OCI-LY1 (cell line): ENCODE data around the gene PLEKHO1.
A peak's percentile ranks its signal among the peaks of the same experiment; 100 is the strongest.

Experiments used
- H2AFZ ChIP-seq: fragments of 200-600 bp; sonication (generic), shearing (Covaris generic); 2 replicates; pipeline ENCODE4 v1.6.0; 2014; ENCODE audit warnings: antibody characterized with exemption, mild to moderate bottlenecking, low read length
- H3F3A ChIP-seq: fragments of 200-600 bp; sonication (generic), shearing (Covaris generic); 2 replicates; pipeline ENCODE4 v1.6.0; 2014; ENCODE audit warnings: mild to moderate bottlenecking, antibody characterized with exemption, low read length, moderate library complexity; ENCODE audit not compliant: insufficient read depth
- H3K27ac ChIP-seq: fragments of 200-600 bp; sonication (generic); 2 replicates; pipeline ENCODE4 v1.5.1; 2014; ENCODE audit warnings: low read length, mixed run types, mild to moderate bottlenecking, low read depth; ENCODE audit not compliant: poor library complexity, severe bottlenecking
- H3K27me3 ChIP-seq: fragments of 200-600 bp; sonication (generic); 2 replicates; pipeline ENCODE4 v1.6.0; 2014; ENCODE audit warnings: antibody characterized with exemption, mild to moderate bottlenecking, low read length, moderate library complexity; ENCODE audit not compliant: insufficient read depth
- H3K36me3 ChIP-seq: fragments of 200-600 bp; sonication (generic); 2 replicates; pipeline ENCODE4 v1.6.1; 2014; ENCODE audit warnings: mild to moderate bottlenecking, antibody characterized with exemption, low read length, moderate library complexity, mixed read lengths; ENCODE audit not compliant: insufficient read depth
- H3K4me1 ChIP-seq: fragments of 200-600 bp; sonication (generic); 2 replicates; pipeline ENCODE4 v1.5.1; 2014; ENCODE audit warnings: mild to moderate bottlenecking, low read length, moderate library complexity; ENCODE audit not compliant: insufficient read depth, severe bottlenecking
- H3K4me2 ChIP-seq: fragments of 200-600 bp; sonication (generic), shearing (Covaris generic); 2 replicates; pipeline ENCODE4 v1.6.1; 2014; ENCODE audit warnings: low read length
- H3K4me3 ChIP-seq: fragments of 200-600 bp; sonication (generic); 2 replicates; pipeline ENCODE4 v1.5.1; 2014; ENCODE audit warnings: low read length, low read depth, mild to moderate bottlenecking, mixed read lengths; ENCODE audit not compliant: poor library complexity, severe bottlenecking
- H3K79me2 ChIP-seq: fragments of 200-600 bp; shearing (Covaris generic); 2 replicates; pipeline ENCODE4 v1.6.1; 2016; ENCODE audit warnings: mixed run types, low read length, mixed read lengths; ENCODE audit not compliant: insufficient read depth
- H3K9ac ChIP-seq: fragments of 200-600 bp; sonication (generic), shearing (Covaris generic); 2 replicates; pipeline ENCODE4 v1.6.1; 2014; ENCODE audit warnings: mild to moderate bottlenecking, low read length, mixed read lengths
- H3K9me2 ChIP-seq: fragments of 200-600 bp; sonication (generic), shearing (Covaris generic); 2 replicates; pipeline ENCODE4 v1.6.1; 2014; ENCODE audit warnings: low read depth, mild to moderate bottlenecking, low read length, mixed read lengths
- H3K9me3 ChIP-seq: fragments of 200-600 bp; shearing (Covaris generic); 2 replicates; pipeline ENCODE4 v1.6.1; 2014; ENCODE audit warnings: low read length, mixed read lengths
- H4K20me1 ChIP-seq: fragments of 200-600 bp; sonication (generic), shearing (Covaris generic); 2 replicates; pipeline ENCODE4 v1.6.0; 2016; ENCODE audit warnings: mild to moderate bottlenecking, low read length; ENCODE audit not compliant: insufficient read depth
- EZH2 ChIP-seq: fragments of 200-600 bp; sonication (generic), shearing (Covaris generic); IDR thresholded peaks from 2 replicates; pipeline ENCODE4 v1.8.0; 2017; ENCODE audit warnings: borderline replicate concordance, mixed run types, mild to moderate bottlenecking, antibody characterized with exemption, low read length, moderate library complexity, mixed read lengths
- TF ChIP-seq, protein P1 (sequence below): fragments of 200-600 bp; sonication (generic), shearing (Covaris generic); IDR thresholded peaks from 2 replicates; pipeline ENCODE4 v1.5.1; 2017; ENCODE audit warnings: mild to moderate bottlenecking, antibody characterized with exemption, low read length, moderate library complexity, mixed read lengths

PLEKHO1 gene

DNA sequence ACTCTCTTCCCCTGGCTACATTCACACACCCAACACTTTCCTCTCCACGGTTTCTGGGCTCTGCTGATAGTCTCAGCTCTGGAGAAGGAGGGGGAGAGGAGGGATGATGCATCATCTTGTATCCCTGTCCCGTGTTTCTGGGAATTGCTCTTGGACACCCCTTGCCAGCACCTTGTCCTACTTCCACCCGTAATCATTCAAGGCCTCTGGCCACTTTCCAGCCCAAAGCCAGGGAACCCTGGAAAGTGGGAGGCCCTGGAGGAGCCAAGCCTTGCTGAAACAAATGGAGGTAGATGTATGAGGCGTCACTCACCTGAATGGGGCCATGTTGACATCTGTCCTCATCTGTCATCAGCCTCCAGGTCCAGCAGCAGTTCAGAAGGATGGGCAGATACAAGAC is 4.4 kb downstream of the PLEKHO1 start:
- no peak overlapping the region for H3K9ac ChIP-seq
- H3K27ac ChIP-seq = no peak overlapping the region
- no peaks in the 10 kb centered on the region for H4K20me1 ChIP-seq
- no peaks in the 10 kb centered on the region for H3K9me2 ChIP-seq
- no peaks in the 10 kb centered on the region for H3K79me2 ChIP-seq
- no peak overlapping the region for H3K4me2 ChIP-seq
- no peaks in the 10 kb centered on the region for H3F3A ChIP-seq
- peaks cover 31% of the 10 kb centered on the region; the same call in 1 of the 2 replicates for H3K36me3 ChIP-seq
- H3K4me1 ChIP-seq = peaks cover 22% of the 10 kb centered on the region
- no peak overlapping the region for H3K4me3 ChIP-seq
- TF ChIP-seq EZH2 = no peak
- TF ChIP-seq, protein P1, sequence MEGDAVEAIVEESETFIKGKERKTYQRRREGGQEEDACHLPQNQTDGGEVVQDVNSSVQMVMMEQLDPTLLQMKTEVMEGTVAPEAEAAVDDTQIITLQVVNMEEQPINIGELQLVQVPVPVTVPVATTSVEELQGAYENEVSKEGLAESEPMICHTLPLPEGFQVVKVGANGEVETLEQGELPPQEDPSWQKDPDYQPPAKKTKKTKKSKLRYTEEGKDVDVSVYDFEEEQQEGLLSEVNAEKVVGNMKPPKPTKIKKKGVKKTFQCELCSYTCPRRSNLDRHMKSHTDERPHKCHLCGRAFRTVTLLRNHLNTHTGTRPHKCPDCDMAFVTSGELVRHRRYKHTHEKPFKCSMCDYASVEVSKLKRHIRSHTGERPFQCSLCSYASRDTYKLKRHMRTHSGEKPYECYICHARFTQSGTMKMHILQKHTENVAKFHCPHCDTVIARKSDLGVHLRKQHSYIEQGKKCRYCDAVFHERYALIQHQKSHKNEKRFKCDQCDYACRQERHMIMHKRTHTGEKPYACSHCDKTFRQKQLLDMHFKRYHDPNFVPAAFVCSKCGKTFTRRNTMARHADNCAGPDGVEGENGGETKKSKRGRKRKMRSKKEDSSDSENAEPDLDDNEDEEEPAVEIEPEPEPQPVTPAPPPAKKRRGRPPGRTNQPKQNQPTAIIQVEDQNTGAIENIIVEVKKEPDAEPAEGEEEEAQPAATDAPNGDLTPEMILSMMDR = no peak
- no peak overlapping the region for H2AFZ ChIP-seq
- H3K27me3 ChIP-seq = no peaks in the 10 kb centered on the region
- no peaks in the 10 kb centered on the region for H3K9me3 ChIP-seq

DNA sequence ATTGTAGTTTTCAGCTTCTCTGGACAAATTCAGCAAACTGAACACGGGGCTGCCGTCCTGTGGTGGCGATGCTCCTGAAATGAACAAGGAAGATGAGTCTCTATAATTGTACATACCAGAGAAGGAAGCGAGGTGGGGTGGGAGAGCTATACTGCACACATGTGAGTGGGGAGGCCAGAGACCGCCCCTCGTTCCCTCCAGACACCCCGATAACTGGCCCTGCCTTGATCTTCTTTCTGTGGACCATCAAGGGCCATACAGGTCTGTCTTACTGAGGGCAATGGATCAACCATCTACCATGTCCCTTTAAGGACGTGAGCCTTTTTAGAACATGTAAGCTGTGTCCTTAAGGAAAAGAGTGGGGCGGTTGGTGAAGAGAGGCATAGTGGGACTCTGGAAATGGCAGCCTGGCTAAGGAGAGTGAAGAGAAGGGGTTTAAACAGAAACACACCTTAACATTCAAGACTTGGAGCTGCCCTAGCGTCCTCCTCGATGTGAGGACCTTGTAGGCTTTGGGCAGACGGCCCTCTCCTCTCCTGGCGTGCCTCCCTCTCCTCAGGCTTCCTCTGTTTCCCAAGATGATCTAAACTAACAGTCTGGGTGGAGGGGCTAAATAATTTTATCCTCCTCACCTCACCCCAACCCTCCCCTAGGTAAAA is 5.8 kb downstream of the PLEKHO1 start:
- no peak overlapping the region for H3K9ac ChIP-seq
- H3K4me1 ChIP-seq = peaks cover 30% of the 10 kb centered on the region
- no peak overlapping the region for H3K27ac ChIP-seq
- no peaks in the 10 kb centered on the region for H3K9me2 ChIP-seq
- H3K79me2 ChIP-seq = no peaks in the 10 kb centered on the region
- H3K36me3 ChIP-seq = peaks cover 31% of the 10 kb centered on the region; the same call in 1 of the 2 replicates
- H2AFZ ChIP-seq = no peak overlapping the region
- H3F3A ChIP-seq = no peaks in the 10 kb centered on the region
- no peaks in the 10 kb centered on the region for H3K27me3 ChIP-seq
- no peak overlapping the region for H3K4me3 ChIP-seq
- TF ChIP-seq, protein P1 = no peak
- TF ChIP-seq EZH2 = no peak
- H3K4me2 ChIP-seq = no peak overlapping the region
- no peaks in the 10 kb centered on the region for H3K9me3 ChIP-seq
- H4K20me1 ChIP-seq = no peaks in the 10 kb centered on the region

DNA sequence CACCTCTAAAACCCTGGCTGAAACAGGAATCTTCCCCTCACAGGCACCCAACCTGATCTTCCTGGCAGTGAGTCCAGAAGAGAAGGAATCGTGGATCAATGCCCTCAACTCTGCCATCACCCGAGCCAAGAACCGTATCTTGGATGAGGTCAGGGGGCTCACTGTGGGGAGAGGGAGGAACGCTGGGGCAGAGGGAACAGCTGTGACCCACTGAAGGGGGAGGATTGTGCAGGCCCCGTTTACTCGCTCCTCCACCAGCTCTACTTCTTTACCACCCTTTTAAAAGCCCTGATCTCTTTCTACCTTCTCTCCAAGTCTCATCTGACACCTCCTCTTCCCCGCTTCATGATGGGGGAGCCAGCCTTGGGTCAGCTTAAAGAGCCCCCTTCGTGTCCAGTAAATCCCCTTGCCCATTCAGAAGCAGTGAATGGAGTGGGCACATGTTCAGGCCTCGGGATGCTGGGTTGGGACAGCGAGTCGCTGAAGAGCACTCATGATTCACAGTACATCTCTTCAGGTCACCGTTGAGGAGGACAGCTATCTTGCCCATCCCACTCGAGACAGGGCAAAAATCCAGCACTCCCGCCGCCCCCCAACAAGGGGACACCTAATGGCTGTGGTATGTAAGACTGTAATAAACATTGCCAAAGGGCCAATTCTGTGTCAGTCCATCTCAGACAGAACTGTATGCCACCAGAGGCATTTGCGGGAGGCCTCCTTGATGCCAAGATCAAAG is 7.3 kb downstream of the PLEKHO1 start:
- peak overlapping the region; percentile 28 for H3K27ac ChIP-seq
- no peak overlapping the region for H3K4me2 ChIP-seq
- no peak overlapping the region for H3K4me3 ChIP-seq
- no peaks in the 10 kb centered on the region for H3K9me3 ChIP-seq
- H4K20me1 ChIP-seq = no peaks in the 10 kb centered on the region
- H3K9me2 ChIP-seq = no peaks in the 10 kb centered on the region
- no peak overlapping the region for H3K9ac ChIP-seq
- peaks cover 31% of the 10 kb centered on the region for H3K4me1 ChIP-seq
- H3K27me3 ChIP-seq = no peaks in the 10 kb centered on the region
- no peaks in the 10 kb centered on the region for H3K79me2 ChIP-seq
- TF ChIP-seq, protein P1 = no peak
- peaks cover 26% of the 10 kb centered on the region; the same call in 1 of the 2 replicates for H3K36me3 ChIP-seq
- no peak overlapping the region for H2AFZ ChIP-seq
- H3F3A ChIP-seq = no peaks in the 10 kb centered on the region
